Stimulated activated CD8-positive, alpha-beta memory T cell treated with anti-CD3 and anti-CD28 coated beads, Interleukin-7, amount 100 ng/mL, for 4 hours (primary cell): ENCODE data around the gene BIN1.
A peak's percentile ranks its signal among the peaks of the same experiment; 100 is the strongest.

Experiments
- DNase-seq, 2 donors: peaks; one replicate each; pipeline ENCODE4 v3.0.0-alpha.2; 2020; ENCODE audit warnings: low read depth in 2 of 2

BIN1 gene

DNA sequence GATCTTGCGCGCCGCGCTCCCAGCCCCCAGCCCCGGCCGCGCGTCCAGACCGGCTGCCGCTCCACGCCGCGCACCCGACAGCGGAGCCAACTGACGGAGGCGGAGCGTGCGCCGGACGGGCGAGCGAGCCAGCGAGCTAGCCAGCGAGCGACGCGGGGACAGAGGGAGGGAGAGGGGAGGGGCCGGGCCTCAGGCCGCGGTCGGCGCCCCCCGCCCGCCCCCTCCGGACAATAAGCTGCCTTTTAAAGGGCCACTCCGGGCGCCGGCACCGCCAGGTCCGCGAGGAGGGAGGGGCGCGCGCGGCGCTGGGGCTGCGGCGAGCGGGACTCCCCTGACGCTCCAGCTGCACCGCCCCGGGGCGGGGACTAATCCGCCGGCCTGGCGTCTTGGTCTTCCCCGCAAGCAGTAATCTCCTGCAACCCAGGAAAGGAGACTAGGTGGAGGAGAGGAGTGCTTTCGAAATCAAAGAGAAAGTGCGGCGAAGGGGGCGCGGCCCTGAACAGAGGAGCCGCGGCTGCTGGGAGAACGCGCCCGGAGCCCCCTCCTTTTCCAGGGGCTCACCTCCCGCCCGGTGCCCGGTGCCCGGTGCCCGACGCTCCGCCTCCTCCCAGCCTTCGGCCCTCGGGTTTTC, at the start of gene BIN1:
TSS of gene BIN1 (minus strand) at position 164 of the 631 bp plus-strand sequence. CDS start 211 bp downstream, outside the sequence.
- DNase-seq = peak; percentile 59 to 63

DNA sequence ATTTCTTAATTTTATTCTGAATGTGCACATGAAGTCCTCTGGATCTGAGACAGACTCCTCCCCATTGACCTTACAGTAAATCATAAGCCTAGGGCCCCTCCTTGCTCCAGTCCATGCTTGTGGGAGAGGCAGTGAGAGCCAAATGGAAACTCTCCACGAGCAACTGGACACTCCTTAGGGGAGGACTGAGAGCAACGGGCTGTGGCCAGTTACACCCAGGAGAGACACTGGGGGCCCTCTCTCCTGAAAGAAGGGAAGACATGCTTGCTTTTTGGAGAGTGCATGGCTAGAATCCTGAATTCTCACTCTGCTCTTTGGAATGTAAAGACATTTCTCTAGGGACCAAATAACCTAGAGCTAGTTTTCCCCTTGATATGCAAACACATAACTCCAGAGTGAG, 49.0 kb upstream of the BIN1 start:
- DNase-seq = no peak

DNA sequence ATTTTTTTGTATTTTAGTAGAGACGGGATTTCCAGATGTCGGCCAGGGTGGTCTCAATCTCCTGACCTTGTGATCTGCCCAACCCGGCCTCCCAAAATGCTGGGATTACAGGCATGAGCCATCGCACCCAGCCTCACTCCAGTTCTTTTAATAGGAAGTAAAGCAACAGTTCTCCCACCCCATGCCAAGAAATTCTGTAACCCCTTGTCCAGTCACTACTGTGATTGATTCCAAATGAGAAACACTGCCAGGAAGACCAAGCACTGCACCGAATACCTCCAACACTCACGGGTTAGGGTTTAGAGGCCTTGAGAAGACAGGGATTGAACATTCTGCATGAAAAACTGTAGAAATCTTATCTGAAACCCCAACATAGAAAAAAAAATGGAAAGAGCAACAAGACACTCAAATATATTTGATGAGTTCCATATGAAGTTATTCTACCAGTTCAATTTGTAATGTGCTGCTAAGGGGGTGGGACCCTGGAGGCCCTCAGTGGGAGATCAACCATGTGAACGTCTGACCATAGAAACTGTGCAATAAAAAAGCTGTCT, 48.2 kb upstream of the BIN1 start:
- no peak for DNase-seq

DNA sequence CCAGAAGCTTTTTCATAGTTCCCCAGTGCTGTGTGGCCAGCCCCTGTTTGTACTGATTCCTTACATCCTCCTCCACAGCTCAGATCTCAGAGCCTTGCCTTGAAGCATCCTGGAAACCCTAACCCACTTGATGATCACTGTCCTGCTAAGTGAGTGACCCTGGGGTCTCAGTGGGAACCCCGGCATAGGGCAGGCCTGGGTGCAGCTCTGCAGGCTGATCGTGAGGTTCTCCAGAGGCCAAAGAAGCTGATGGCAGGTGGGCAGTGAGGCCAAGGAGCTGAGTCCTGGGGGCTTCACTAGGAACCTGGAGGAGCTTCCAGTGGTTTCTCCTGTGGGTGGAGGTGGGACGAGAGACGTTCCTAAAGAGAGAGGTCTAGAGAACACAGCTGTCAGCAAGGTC, 47.4 kb upstream of the BIN1 start:
- no peak for DNase-seq

DNA sequence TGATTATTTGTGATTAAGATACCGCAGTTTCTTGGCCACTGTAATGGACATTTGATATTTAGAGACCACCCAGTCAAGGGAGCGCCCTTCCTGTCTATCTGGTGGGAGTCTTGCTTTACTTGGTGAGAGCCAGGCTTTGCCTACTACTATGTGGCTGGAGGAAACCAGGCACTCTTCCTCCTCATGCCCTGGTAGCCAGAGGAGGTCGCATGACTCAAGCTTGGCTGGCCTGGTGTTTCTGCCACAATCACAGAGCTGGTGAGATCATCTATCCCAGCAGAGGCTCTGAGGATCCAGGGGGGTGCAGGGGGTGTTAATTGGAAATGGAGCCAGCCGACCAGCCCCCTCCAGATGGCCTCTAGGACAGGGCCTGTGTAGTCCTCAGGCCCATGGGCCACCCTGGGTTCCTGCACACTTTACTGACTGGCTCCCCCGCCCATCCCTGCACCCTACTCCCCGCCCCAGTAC, 46.8 kb upstream of the BIN1 start:
- no peak for DNase-seq

- no peak for DNase-seq
Measured at GRCh38 chr2:127150996-127151395, 44.0 kb upstream of the BIN1 start.

DNA sequence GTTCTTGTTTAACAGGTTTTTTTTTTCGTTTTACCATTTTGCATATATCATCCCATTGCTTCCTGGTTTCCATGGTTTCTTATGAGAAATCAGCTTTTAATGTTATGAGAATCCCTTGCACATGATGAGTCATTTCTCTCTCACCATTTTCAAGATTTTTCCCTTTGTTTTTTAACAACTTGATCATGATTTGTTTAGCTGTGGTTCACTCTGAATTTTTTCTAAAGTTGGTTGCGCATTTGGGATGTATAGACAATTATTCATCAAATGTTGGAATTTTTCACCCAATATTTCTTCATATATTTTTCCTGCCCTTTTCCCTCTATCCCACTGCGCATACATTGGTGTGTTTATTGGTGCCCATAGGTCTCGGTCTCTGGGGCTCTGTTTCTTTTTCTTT, 42.4 kb upstream of the BIN1 start:
- DNase-seq = no peak

DNA sequence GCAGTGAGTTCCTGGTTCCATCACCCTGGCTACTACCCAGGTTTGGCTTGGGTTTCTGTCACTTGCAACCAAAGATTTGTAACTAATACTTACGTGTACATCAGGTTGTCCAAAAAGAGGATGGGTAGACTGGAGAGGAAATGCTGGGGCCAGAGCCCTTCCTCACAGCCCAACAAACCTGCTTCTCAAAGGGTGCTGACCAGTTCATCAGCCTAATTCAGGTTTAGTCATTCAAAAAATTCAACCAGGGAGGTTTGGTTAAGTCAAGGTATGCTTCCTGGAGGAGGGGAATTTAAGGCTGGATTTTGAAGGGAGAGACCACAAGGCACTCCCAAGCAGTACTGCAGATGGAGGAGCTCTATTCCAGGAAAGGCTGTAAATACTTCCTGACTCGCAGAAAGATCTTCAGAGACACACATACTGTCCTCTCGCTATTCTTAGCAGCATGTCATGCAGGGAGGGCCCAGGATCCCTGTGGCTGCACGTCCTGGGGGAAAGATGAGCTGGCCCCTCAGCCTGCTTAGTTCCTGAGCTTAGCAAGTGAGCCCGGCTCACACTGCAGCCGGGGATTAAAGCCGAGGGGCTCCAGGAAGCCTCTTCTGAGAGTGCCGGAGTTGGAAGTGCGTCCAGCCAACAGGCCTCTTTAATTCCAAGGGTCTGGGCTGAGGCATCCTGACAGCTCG, 40.0 kb upstream of the BIN1 start:
- no peak for DNase-seq

- DNase-seq = no peak
Measured at GRCh38 chr2:127146071-127146725, 39.2 kb upstream of the BIN1 start.

GRCh38 chr2:127145280-127145895, 38.4 kb upstream of the BIN1 start:
- no peak for DNase-seq

DNA sequence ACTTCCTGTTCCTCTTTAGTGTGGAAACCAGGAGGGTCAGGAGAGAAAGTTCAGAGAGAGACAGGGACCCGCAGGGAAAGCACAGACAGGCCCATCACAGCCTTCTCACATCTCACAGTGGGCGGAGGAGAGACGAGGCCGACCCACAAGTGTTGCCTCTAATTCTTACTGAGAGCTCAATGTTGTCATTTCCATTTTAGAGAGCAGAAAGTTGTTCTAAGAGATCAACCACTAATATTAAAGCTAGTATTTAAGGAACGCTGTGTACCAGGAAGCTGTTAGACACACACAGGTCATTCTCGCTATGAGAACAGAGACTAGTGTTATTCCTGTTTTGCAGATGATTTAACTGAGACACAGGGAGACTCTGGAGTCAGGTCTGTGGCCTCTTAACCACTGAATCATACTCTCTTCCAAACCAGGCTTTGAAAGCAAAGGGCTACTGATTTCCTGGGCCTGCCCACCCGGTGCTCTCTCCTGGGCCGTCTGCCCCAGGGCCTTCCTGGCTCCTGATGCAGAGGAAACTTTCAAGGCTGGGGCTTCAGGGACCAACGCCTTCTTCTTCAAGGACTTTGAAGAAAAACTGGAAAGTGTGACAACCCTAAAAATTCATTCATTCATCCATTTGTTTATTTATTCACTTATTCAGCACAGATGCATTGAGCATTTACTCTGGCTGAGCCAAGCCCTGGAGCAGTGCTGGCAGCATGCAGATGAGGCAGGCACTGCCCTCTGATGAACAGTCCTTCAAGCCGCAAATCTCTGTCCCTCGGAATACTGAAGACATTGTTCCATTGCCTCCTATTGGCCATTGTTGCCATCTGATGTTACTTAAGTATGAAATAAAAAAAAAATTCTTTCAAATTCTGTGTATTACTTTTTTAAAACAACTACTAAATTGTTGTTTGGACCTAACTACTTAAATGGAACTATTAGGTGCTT, 37.2 kb upstream of the BIN1 start:
- DNase-seq = no peak

DNA sequence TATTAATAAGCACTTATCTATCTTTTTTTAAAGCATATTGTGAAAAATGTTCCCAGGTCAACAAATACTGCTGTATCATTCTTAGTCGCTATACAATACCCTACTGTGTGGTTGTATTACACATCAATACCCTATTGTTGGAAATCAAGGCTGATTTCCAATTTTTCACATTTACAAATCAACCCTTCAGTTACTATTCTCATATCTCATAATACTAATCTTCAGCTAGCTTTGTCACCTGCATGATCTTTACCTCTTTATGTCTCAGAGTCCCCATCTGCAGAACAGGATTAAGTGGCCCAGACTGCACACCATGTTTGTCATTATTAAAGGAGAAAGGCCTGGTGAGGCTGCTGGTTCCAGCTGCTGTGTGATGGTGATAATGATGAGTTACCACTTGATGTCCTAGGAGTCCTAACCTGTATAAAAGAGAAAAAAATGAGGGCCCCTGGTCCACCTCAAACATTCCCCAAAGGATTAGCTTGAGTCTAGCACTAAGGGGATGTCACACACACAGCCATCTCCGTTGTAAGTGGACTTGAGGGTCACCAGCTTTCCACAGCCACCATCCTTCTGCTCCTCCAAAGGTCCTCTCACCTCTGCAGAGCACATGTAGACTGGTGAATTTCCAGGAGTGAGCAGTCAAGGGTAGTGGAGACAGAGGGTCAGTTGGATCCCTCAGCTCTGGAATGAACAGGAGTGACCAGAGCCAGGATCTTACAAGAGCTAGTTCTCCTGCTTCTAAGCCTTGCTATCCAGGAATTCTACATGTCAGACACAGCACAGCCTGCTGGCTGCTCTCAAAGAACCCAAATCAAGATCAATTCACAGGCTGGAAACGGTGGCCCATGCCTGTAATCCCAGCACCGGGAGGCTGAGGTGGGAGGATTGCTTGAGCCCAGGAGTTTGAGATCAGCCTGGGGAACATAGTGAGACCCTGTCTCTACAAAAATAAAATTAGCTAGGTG, 36.0 kb upstream of the BIN1 start:
- no peak for DNase-seq

DNA sequence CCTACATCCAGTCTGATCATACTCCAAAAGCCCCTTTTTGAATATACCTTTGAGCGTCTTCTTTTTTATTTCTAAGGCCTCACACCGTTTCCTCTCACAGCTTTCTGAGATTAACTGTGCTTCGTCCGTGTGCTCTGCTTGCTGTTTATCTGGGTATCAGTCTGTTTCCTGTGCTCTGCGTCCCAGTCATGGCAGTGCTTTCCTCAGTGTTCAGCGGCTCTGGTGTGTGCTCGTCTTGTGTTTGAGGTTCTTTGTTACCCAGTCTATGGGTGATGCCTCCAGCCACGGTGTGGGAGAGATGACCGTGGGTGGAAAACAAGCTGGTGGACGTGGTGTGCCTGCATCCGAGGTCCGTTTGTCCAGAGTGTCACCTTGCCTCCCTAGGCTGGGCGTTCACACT, 33.6 kb upstream of the BIN1 start:
- no peak for DNase-seq

- no peak for DNase-seq
Measured at GRCh38 chr2:127139766-127140165, 32.8 kb upstream of the BIN1 start.

GRCh38 chr2:127138281-127138680, 31.3 kb upstream of the BIN1 start:
- DNase-seq = no peak

DNA sequence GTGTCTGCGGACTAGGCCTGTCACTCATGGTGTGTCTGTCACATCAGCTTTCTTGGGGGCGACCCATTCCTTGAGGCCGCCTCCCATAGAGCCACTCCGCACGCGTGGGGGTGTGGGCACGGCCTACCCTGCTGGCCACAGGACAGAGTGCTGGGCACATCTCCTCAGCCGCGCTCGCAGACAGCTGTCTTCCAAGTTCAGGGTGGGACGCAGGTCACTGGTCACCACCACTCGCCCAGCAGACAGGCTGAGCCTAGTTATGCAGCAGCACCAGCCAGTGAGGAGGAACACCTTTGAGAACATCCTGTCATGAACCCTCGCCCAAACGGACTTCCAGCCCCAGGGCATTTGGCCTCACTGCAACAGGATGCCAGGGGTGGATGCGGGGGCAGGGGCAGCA, 30.8 kb upstream of the BIN1 start:
- no peak for DNase-seq

GRCh38 chr2:127137225-127137624, 30.3 kb upstream of the BIN1 start:
- DNase-seq = no peak

DNA sequence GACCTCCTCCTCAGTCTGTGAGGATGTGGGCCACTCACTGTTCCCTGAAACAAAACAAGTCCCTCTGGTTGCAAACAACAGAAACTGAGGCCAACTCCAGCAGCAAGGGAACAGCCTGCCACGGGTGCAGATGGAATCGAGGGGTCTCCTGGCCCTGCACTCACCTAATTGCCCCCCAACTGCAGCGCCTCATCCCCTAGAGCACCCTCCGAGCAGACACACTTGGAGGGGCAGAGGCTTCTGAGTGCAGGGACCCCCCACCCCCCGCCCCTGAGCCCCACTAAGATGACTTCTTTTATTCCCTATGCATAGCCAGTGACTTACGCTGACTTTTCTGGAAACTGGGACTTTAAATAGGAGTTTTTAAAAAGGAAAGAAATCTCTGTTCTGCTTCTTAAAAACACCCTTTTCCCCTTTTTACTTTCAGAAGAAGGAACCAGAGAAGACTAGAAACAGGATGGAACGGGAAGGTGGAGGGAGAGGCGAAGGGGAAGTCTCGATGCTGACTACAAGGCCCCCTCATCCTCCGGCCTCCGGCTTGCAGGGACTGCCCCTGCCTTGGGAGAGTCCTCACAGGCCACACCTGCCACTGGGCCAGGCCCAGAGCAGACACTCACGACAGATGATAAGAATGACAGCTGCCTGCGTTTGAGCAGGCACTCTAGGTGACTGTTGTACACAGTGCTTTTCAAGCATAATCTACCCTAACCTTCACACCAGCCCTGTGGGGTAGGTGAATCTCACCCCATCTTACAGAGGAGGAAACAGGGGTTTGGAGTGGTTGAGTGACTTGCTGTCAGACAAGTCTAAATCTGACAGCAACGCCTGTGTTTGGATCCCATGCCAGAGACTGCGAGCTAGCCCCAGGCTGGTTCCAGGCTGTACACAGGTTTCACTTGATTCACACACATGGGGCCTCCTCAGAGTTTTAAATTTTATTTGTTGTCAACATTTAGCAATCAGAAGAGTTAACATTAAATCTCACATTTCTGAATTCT, 28.2 kb upstream of the BIN1 start:
- no peak for DNase-seq

DNA sequence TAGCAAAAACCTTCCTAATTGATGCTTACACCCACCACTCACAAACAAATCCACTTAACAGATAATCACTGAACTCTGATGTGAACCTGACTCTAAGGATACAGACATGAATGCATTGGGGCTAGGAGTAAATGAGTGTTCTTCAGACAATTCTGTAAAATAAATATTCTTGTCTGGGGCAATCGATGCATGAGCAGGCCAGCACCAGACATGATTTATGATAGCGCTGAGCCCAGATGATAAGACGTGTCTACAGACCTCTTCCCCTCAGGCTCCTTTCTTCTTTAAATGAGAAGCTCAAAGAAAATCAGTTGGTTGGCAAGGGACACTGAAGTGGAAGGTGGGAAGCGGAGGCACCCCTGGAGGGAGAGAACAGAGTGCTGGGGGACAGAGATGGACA, 27.3 kb upstream of the BIN1 start:
- no peak for DNase-seq
